H9 (cell line): ENCODE results near the gene TRIM44. TPM values are rescaled to one million over a fixed set of nuclear protein-coding genes. Genes with fewer than 3 reads are reported as not detected.
"Not testable (repeated sequence)": the region's sequence is repeated elsewhere in the genome, so short reads cannot be mapped to it uniquely, and the experiment has no call there.

Experiments used
- DNase-seq: peaks from one replicate; pipeline ENCODE4 v3.0.0-alpha.2; 2017
- H2AFZ ChIP-seq: one replicate; pipeline ENCODE4 v1.6.1; 2013; ENCODE audit warnings: mild to moderate bottlenecking, low read length, control low read depth, moderate library complexity
- H2AK5ac ChIP-seq: 2 replicates; pipeline ENCODE4 v1.6.1; 2013; ENCODE audit warnings: low read length, control low read depth, mixed read lengths; ENCODE audit not compliant: insufficient read length
- H2BK120ac ChIP-seq: one replicate; pipeline ENCODE4 v1.6.1; 2013; ENCODE audit warnings: low read depth, mild to moderate bottlenecking, low read length, control low read depth, inconsistent platforms; ENCODE audit not compliant: poor library complexity, severe bottlenecking
- H2BK12ac ChIP-seq: 2 replicates; pipeline ENCODE4 v1.6.1; 2013; ENCODE audit warnings: low read length, control low read depth, mixed read lengths, low read depth; ENCODE audit not compliant: insufficient read length
- H2BK15ac ChIP-seq: 2 replicates; pipeline ENCODE4 v1.6.1; 2013; ENCODE audit warnings: low read depth, low read length, control low read depth
- H2BK20ac ChIP-seq: one replicate; pipeline ENCODE4 v1.6.1; 2013; ENCODE audit warnings: low read depth, mild to moderate bottlenecking, low read length, control low read depth, inconsistent platforms; ENCODE audit not compliant: poor library complexity, severe bottlenecking
- H2BK5ac ChIP-seq: 2 replicates; pipeline ENCODE4 v1.6.1; 2013; ENCODE audit warnings: low read length, control low read depth, mixed read lengths; ENCODE audit not compliant: insufficient read length
- H3K14ac ChIP-seq: 2 replicates; pipeline ENCODE4 v1.6.1; 2013; ENCODE audit warnings: low read length, control low read depth; ENCODE audit not compliant: insufficient read depth
- H3K18ac ChIP-seq: 2 replicates; pipeline ENCODE4 v1.6.1; 2013; ENCODE audit warnings: low read depth, mild to moderate bottlenecking, mixed read lengths, low read length, control low read depth; ENCODE audit not compliant: insufficient read length
- H3K23ac ChIP-seq: 2 replicates; pipeline ENCODE4 v1.6.1; 2013; ENCODE audit warnings: low read length, control low read depth, mixed read lengths, low read depth; ENCODE audit not compliant: insufficient read length
- H3K23me2 ChIP-seq: 2 replicates; pipeline ENCODE4 v1.6.1; 2013; ENCODE audit warnings: low read depth, mild to moderate bottlenecking, mixed read lengths, low read length, control low read depth; ENCODE audit not compliant: insufficient read length, poor library complexity, severe bottlenecking
- H3K27ac ChIP-seq: 2 replicates; pipeline ENCODE4 v1.5.1; 2013; ENCODE audit warnings: low read length, control low read depth, mixed read lengths, low read depth; ENCODE audit not compliant: insufficient read length
- H3K27me3 ChIP-seq: 2 replicates; pipeline ENCODE4 v1.6.1; 2013; ENCODE audit warnings: low read length, control low read depth, inconsistent platforms; ENCODE audit not compliant: insufficient read depth
- H3K4ac ChIP-seq: 2 replicates; pipeline ENCODE4 v1.6.1; 2013; ENCODE audit warnings: low read depth, mild to moderate bottlenecking, control low read depth, inconsistent platforms, low read length, moderate library complexity
- H3K4me1 ChIP-seq: 2 replicates; pipeline ENCODE4 v1.6.1; 2013; ENCODE audit warnings: low read length, control low read depth, inconsistent platforms; ENCODE audit not compliant: insufficient read depth
- H3K4me2 ChIP-seq: 2 replicates; pipeline ENCODE4 v1.6.1; 2013; ENCODE audit warnings: low read length, control low read depth, mixed read lengths; ENCODE audit not compliant: insufficient read length, insufficient read depth
- H3K56ac ChIP-seq: 2 replicates; pipeline ENCODE4 v1.6.1; 2013; ENCODE audit warnings: low read depth, mild to moderate bottlenecking, mixed read lengths, low read length, control low read depth; ENCODE audit not compliant: insufficient read length
- H3K79me1 ChIP-seq: 2 replicates; pipeline ENCODE4 v1.6.1; 2013; ENCODE audit warnings: low read depth, mild to moderate bottlenecking, moderate library complexity, low read length, control low read depth, inconsistent platforms; ENCODE audit not compliant: insufficient read depth, poor library complexity, severe bottlenecking
- H3K79me2 ChIP-seq: 2 replicates; pipeline ENCODE4 v1.6.1; 2013; ENCODE audit warnings: low read length, control low read depth, inconsistent platforms; ENCODE audit not compliant: insufficient read depth
- H3K9ac ChIP-seq: 2 replicates; pipeline ENCODE4 v1.6.1; 2013; ENCODE audit warnings: low read length, control low read depth, mixed read lengths; ENCODE audit not compliant: insufficient read length; ENCODE audit errors: extremely low read depth
- H3K9me3 ChIP-seq: one replicate; pipeline ENCODE4 v1.6.1; 2013; ENCODE audit warnings: low read depth, low read length, inconsistent platforms; ENCODE audit not compliant: control insufficient read depth
- H3T11ph ChIP-seq: one replicate; pipeline ENCODE4 v1.6.1; 2013; ENCODE audit warnings: mild to moderate bottlenecking, low read length, control low read depth, inconsistent platforms
- H4K20me1 ChIP-seq: one replicate; pipeline ENCODE4 v1.6.1; 2013; ENCODE audit not compliant: control insufficient read depth, insufficient read length, insufficient read depth
- H4K5ac ChIP-seq: 2 replicates; pipeline ENCODE4 v1.6.1; 2013; ENCODE audit warnings: low read depth, mild to moderate bottlenecking, mixed read lengths, low read length, control low read depth; ENCODE audit not compliant: insufficient read length
- H4K8ac ChIP-seq: replicated peaks from 2 replicates; pipeline ENCODE4 v1.6.1; 2013; ENCODE audit warnings: low read length, control low read depth, mixed read lengths, low read depth; ENCODE audit not compliant: insufficient read length
- H4K91ac ChIP-seq: 2 replicates; pipeline ENCODE4 v1.6.1; 2013; ENCODE audit warnings: low read depth, mild to moderate bottlenecking, moderate library complexity, mixed read lengths, low read length, control low read depth; ENCODE audit not compliant: insufficient read length
- H3K27ac Mint-ChIP-seq, 3 experiments: 2 replicates in 2 of 3; 3 replicates in 1 of 3; pipeline ENCODE4 v1.8.0; 2020 to 2021; ENCODE audit warnings: mixed read lengths in 3 of 3, mild to moderate bottlenecking in 1 of 3, moderate library complexity in 1 of 3
- H3K27me3 Mint-ChIP-seq: 2 replicates; pipeline ENCODE4 v1.8.0; 2021; ENCODE audit warnings: low read depth, mild to moderate bottlenecking, moderate library complexity, mixed read lengths
- H3K36me3 Mint-ChIP-seq, 3 experiments: 2 replicates in 2 of 3; 3 replicates in 1 of 3; pipeline ENCODE4 v1.8.0; 2020 to 2021; ENCODE audit warnings: low read depth in 3 of 3, mixed read lengths in 3 of 3; ENCODE audit not compliant: insufficient read depth in 1 of 3
- H3K4me1 Mint-ChIP-seq, 2 experiments: 2 replicates each; pipeline ENCODE4 v1.8.0; 2020; ENCODE audit warnings: mixed read lengths in 2 of 2
- H3K4me3 Mint-ChIP-seq, 2 experiments: 2 replicates in 1 of 2; 3 replicates in 1 of 2; pipeline ENCODE4 v1.8.0; 2020 to 2021; ENCODE audit warnings: mild to moderate bottlenecking in 2 of 2, mixed read lengths in 2 of 2, moderate library complexity in 1 of 2
- H3K9me3 Mint-ChIP-seq, 2 experiments: 2 replicates in 1 of 2; 3 replicates in 1 of 2; pipeline ENCODE4 v1.8.0; 2020; ENCODE audit warnings: mild to moderate bottlenecking in 2 of 2, mixed read lengths in 2 of 2, moderate library complexity in 1 of 2
- CTCF ChIP-seq: fragments of 200-600 bp; sonication (generic); conservative IDR thresholded peaks from 3 replicates; pipeline ENCODE4 v1.8.0; 2021; ENCODE audit warnings: antibody characterized with exemption, mild to moderate bottlenecking
- WGBS: extraction: QIAGEN DNeasy Blood & Tissue Kit; methylation state at CpG from one replicate; pipeline ENCODE4 v1.1.7; 2013; ENCODE audit warnings: missing lambda C conversion rate, low lambda C conversion rate, mixed read lengths; ENCODE audit not compliant: insufficient read length; ENCODE audit errors: extremely low coverage; 5-methylcytosine and 5-hydroxymethylcytosine counted together
- total RNA-seq: library from RNA; stranded (reverse); gene quantifications from 2 replicates; pipeline ENCODE4 v1.2.1, GENCODE V29; 2021

TRIM44 gene
- total RNA-seq, 1 experiment from 2014 or later, result 37.7 TPM

GRCh38 chr11:35766651-35767050 lies 104.1 kb downstream of the TRIM44 start:
- Histone ChIP-seq H3K4ac (no peak overlapping the region), H3K27me3 (no peaks in the 10 kb centered on the region), H2BK12ac (no peak overlapping the region), H3T11ph (no peak overlapping the region), H2AK5ac (no peak overlapping the region), H2BK20ac (no peak overlapping the region), H3K79me2 (no peaks in the 10 kb centered on the region), H3K56ac (no peak overlapping the region), H2AFZ (no peak overlapping the region), H3K9ac (no peak overlapping the region), H3K4me2 (no peak overlapping the region), H2BK15ac (no peak overlapping the region), H4K20me1 (no peaks in the 10 kb centered on the region), H3K23me2 (no peaks in the 10 kb centered on the region), H2BK120ac (no peak overlapping the region), H3K14ac (no peak overlapping the region), H4K8ac (no peak overlapping the region), H3K9me3 (no peaks in the 10 kb centered on the region), H3K23ac (no peak overlapping the region), H4K5ac (no peak overlapping the region), H3K79me1 (no peaks in the 10 kb centered on the region), H3K18ac (no peak overlapping the region), H3K27ac (no peak overlapping the region), H2BK5ac (no peak overlapping the region), H4K91ac (no peak overlapping the region), H3K4me1 (no peaks in the 10 kb centered on the region)
- Mint-ChIP-seq H3K36me3 (peaks cover 11 to 14% (median 12%) of the 10 kb centered on the region in 3 experiments), H3K4me1 (peaks cover 8 to 9% of the 10 kb centered on the region in 2 experiments), H3K27me3 (no peaks in the 10 kb centered on the region), H3K9me3 (peaks cover 0 to 11% of the 10 kb centered on the region in 2 experiments; a peak in 4 of 5 replicates), H3K27ac (no peak overlapping the region), H3K4me3 (no peak overlapping the region)
- no CpG with 5 or more reads among the region's 4 CpGs for WGBS
- TF ChIP-seq CTCF, result no peak
- DNase-seq, result no peak

GRCh38 chr11:35770425-35770824 lies 107.8 kb downstream of the TRIM44 start:
- not testable (repeated sequence) for H3K4me3 Mint-ChIP-seq, H2BK120ac ChIP-seq, H3K27me3 Mint-ChIP-seq, H4K20me1 ChIP-seq, H3K27ac ChIP-seq, H3K79me2 ChIP-seq, H2BK12ac ChIP-seq, H2BK20ac ChIP-seq, H3K14ac ChIP-seq, H3K56ac ChIP-seq, H4K91ac ChIP-seq, H3K4me2 ChIP-seq, H3T11ph ChIP-seq, H3K9ac ChIP-seq, H4K8ac ChIP-seq, H2AK5ac ChIP-seq, H3K9me3 ChIP-seq, H3K4ac ChIP-seq, H4K5ac ChIP-seq, H3K4me1 ChIP-seq, H3K4me1 Mint-ChIP-seq, H3K18ac ChIP-seq, H2AFZ ChIP-seq, DNase-seq, H2BK5ac ChIP-seq, H3K23ac ChIP-seq, H3K79me1 ChIP-seq, H3K27ac Mint-ChIP-seq, H3K23me2 ChIP-seq, H3K27me3 ChIP-seq, H2BK15ac ChIP-seq
- H3K9me3 Mint-ChIP-seq, result peaks cover 17 to 39% of the 10 kb centered on the region in 2 experiments; a peak in 4 of 5 replicates
- WGBS, result no CpG with 5 or more reads among the region's 1 CpG
- peaks cover 30 to 33% (median 33%) of the 10 kb centered on the region in 3 experiments for H3K36me3 Mint-ChIP-seq
